ENCODE data around the gene EDEM3. TPM values are rescaled to one million over a fixed set of nuclear protein-coding genes. Genes with fewer than 3 reads are reported as not detected.

Gene EDEM3, protein sequence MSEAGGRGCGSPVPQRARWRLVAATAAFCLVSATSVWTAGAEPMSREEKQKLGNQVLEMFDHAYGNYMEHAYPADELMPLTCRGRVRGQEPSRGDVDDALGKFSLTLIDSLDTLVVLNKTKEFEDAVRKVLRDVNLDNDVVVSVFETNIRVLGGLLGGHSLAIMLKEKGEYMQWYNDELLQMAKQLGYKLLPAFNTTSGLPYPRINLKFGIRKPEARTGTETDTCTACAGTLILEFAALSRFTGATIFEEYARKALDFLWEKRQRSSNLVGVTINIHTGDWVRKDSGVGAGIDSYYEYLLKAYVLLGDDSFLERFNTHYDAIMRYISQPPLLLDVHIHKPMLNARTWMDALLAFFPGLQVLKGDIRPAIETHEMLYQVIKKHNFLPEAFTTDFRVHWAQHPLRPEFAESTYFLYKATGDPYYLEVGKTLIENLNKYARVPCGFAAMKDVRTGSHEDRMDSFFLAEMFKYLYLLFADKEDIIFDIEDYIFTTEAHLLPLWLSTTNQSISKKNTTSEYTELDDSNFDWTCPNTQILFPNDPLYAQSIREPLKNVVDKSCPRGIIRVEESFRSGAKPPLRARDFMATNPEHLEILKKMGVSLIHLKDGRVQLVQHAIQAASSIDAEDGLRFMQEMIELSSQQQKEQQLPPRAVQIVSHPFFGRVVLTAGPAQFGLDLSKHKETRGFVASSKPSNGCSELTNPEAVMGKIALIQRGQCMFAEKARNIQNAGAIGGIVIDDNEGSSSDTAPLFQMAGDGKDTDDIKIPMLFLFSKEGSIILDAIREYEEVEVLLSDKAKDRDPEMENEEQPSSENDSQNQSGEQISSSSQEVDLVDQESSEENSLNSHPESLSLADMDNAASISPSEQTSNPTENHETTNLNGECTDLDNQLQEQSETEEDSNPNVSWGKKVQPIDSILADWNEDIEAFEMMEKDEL
- 10 to 100 TPM; 28.1 to 57.0 (median 42.7) TPM for total RNA-seq

DNA sequence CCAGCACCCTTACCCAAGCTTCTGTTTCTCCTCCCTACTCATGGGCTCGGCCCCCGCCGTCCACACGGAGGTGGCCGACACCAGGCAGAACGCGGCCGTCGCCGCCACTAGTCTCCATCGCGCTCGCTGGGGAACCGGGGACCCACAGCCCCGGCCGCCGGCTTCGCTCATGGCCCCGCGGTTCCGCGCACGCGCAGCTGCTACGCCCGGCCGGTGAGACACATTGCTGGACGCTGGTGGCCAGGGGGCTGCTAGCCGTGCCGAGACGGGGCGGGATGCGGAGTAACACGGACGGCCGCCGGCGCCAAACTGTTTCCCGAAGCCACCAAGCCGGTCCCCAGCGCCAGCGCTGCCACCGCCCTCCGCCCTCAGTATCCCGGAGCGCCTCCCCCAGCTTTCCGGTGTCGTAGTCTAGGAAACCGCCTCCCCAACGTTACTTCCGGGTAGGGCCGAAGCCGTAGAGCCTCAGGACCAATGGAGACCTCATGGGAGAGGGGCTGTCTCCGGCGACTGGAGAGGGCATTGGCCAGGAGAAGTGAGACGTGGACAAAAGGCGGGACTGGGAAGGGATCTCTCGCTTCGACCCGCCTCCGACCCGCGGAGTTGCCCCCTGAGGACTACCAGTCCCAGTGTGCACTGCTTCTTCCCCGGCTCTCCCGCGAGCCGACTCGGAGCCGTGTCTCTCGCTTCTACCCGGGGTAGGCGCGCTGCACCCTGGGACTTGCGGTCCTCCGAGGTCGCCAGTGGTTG, at the start of gene EDEM3:
EDEM3 (minus strand) TSS at position 383 of the 750 bp plus-strand sequence; CDS start at position 171, 212 bp downstream.
- H3K36me3 ChIP-seq, result no peaks in the 10 kb centered on the region
- TF ChIP-seq EP300 (IDR thresholded peaks at IDR 0.05; ENCODE audit: low read depth) (no peak), POLR2A (IDR thresholded peaks at IDR 0.05) (peak; percentile 97), POLR2AphosphoS5 (IDR thresholded peaks at IDR 0.05) (peak; percentile 97 to 98 (median 97))
- TF ChIP-seq, protein P1, sequence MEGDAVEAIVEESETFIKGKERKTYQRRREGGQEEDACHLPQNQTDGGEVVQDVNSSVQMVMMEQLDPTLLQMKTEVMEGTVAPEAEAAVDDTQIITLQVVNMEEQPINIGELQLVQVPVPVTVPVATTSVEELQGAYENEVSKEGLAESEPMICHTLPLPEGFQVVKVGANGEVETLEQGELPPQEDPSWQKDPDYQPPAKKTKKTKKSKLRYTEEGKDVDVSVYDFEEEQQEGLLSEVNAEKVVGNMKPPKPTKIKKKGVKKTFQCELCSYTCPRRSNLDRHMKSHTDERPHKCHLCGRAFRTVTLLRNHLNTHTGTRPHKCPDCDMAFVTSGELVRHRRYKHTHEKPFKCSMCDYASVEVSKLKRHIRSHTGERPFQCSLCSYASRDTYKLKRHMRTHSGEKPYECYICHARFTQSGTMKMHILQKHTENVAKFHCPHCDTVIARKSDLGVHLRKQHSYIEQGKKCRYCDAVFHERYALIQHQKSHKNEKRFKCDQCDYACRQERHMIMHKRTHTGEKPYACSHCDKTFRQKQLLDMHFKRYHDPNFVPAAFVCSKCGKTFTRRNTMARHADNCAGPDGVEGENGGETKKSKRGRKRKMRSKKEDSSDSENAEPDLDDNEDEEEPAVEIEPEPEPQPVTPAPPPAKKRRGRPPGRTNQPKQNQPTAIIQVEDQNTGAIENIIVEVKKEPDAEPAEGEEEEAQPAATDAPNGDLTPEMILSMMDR (IDR thresholded peaks at IDR 0.05), result peak in 1 of 5 experiments; percentile 8
- no peaks in the 10 kb centered on the region for H3K27me3 ChIP-seq
- WGBS, 2 donors (ENCODE audit: low coverage in 1 of 2), result 0% methylated on average over 67 of the region's 76 CpGs; no CpG with 5 or more reads in 1 of the 2 donors
- in situ Hi-C loops (cut with MboI; ENCODE audit: low pct_ligation_motif_present in 1 of 4, low pct_unique_long_range_greater_than_20kb in 1 of 4, low sequenced_read_pairs in 3 of 4), result no loop called here
- peak within 1 kb of the TSS; percentile 58 to 93 (median 69) for H3K4me3 ChIP-seq
- H3K27ac ChIP-seq, result peak within 1 kb of the TSS; percentile 95 to 97 (median 96)
- no peaks in the 10 kb centered on the region for H3K9me3 ChIP-seq
- peak; percentile 98 for DNase-seq
- intact Hi-C loops (cut with DNase I; ENCODE audit: low total_unique reads), result no loop called here
- peaks cover 0 to 45% (median 25%) of the 10 kb centered on the region in 4 donors for H3K4me1 ChIP-seq

DNA sequence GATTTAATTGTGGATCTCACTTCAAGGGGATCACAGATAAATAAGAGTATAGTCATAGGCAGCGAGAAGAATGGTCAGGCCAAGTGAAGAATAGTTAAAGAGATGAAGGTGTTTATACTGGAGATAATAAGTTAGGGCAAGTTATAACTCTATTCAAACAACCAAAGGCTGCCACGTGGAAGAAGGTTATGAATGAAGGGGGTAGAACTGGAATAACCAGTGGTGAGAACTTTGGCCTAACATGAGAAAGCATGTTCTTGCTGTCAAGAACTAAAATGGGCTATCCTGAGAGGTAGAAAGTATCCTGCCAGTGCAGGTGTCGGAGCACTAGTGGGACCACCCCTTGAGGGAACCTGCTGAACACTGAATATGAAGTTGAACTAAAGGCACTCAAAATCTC, 49.6 kb upstream of the EDEM3 start:
- Histone ChIP-seq H3K4me3 (no peak overlapping the region), H3K27me3 (no peaks in the 10 kb centered on the region), H3K9me3 (no peaks in the 10 kb centered on the region), H3K27ac (no peak overlapping the region), H3K4me1 (peaks cover 0 to 19% (median 3%) of the 10 kb centered on the region in 4 donors), H3K36me3 (no peaks in the 10 kb centered on the region)
- intact Hi-C loops (cut with DNase I; ENCODE audit: low total_unique reads) (loop anchor here (2.0 to 10.0 kb wide), 2 partner anchors 179 to 371 kb away; no protein-coding TSS in a partner anchor), in situ Hi-C loops (cut with MboI; ENCODE audit: low pct_ligation_motif_present in 1 of 4, low pct_unique_long_range_greater_than_20kb in 1 of 4, low sequenced_read_pairs in 3 of 4) (loop anchor here (5.0 to 25.0 kb wide), 3 partner anchors 178 to 883 kb away; partner anchors contain the start of genes SWT1 (in 3 of the 4) and TRMT1L (in 3 of the 4))
- 73 to 76% methylated on average over 3 of the region's 3 CpGs for WGBS, 2 donors (ENCODE audit: low coverage in 1 of 2)
- no peak for DNase-seq
- TF ChIP-seq POLR2A (IDR thresholded peaks at IDR 0.05) (no peak), EP300 (IDR thresholded peaks at IDR 0.05; ENCODE audit: low read depth) (no peak), POLR2AphosphoS5 (IDR thresholded peaks at IDR 0.05) (no peak)
- TF ChIP-seq, protein P1 (IDR thresholded peaks at IDR 0.05), result no peak

DNA sequence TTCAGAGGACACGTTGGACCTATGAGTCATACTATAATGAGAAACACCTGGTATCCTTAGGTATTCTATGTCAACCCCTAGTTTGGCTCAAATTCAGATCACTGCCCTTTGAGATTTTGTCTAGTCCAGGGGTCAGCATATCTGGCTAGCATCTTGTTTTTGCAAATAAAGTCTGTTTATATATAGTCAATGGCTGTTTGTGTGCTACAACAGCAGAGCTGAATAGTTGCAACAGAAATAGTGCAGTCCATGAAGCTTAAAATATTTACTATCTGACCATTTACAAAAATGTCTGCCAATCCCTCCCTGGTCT, 48.5 kb upstream of the EDEM3 start:
- Histone ChIP-seq H3K27ac (peak overlapping the region in 1 of 4 donors; percentile 26), H3K4me1 (peaks cover 0 to 19% (median 3%) of the 10 kb centered on the region in 4 donors), H3K27me3 (no peaks in the 10 kb centered on the region), H3K36me3 (peaks cover 0 to 2% (median 0%) of the 10 kb centered on the region in 4 donors), H3K4me3 (no peak overlapping the region), H3K9me3 (no peaks in the 10 kb centered on the region)
- TF ChIP-seq POLR2AphosphoS5 (IDR thresholded peaks at IDR 0.05), result peak in 1 of 3 donors; percentile 15
- TF ChIP-seq, protein P1 (IDR thresholded peaks at IDR 0.05), result no peak
- no peak for DNase-seq
- WGBS, 2 donors (ENCODE audit: low coverage in 1 of 2), result 44% methylated on average over 1 of the region's 1 CpG; no CpG with 5 or more reads in 1 of the 2 donors
- intact Hi-C loops (cut with DNase I; ENCODE audit: low total_unique reads) (loop anchor here (10.0 kb wide), 1 partner anchor 372 kb away; no protein-coding TSS in a partner anchor), in situ Hi-C loops (cut with MboI; ENCODE audit: low pct_ligation_motif_present in 1 of 4, low pct_unique_long_range_greater_than_20kb in 1 of 4, low sequenced_read_pairs in 3 of 4) (loop anchor here (5.0 to 25.0 kb wide), 3 partner anchors 179 to 884 kb away; partner anchors contain the start of genes SWT1 (in 3 of the 4) and TRMT1L (in 3 of the 4))

Data from transverse colon (tissue), 4 donors.